Ovary (tissue), 3 donors: ENCODE results near the gene PTPRJ.

Source experiments
- CTCF ChIP-seq, 3 donors: fragments of 450-650 bp in 2 of 3; fragments of 200-600 bp in 1 of 3; IDR thresholded peaks; one replicate each; pipeline versions ENCODE4 v1.5.1 to v1.8.0; 2016 to 2022; ENCODE audit warnings: antibody characterized with exemption in 3 of 3, mild to moderate bottlenecking in 1 of 3
- POLR2A ChIP-seq: fragments of 450-650 bp; IDR thresholded peaks from one replicate; pipeline ENCODE4 v1.6.1; 2017; ENCODE audit warnings: antibody characterized with exemption, mild to moderate bottlenecking, moderate library complexity
- donor health status: DM: no; HTN: no; CAD: no.

- TF ChIP-seq CTCF (IDR thresholded peaks at IDR 0.05), result no peak
- TF ChIP-seq POLR2A, result no peak
These were observed 11.5 kb downstream of the PTPRJ start for GRCh38 chr11:47991894-47992293.
